Measurements from ENCODE around the gene TMED4. TPM values are rescaled to one million over a fixed set of nuclear protein-coding genes. Genes with fewer than 3 reads are reported as not detected.
"Not testable (repeated sequence)": the region's sequence is repeated elsewhere in the genome, so short reads cannot be mapped to it uniquely, and the experiment has no call there.

Gene TMED4
- total RNA-seq, 1 donor from 2014 or later: 67.9 TPM

GRCh38 chr7:44574287-44574872 is 7.7 kb downstream of the TMED4 start:
- no peak for ATAC-seq
- DNase-seq (ENCODE audit: low spot score): no peak
- intact Hi-C loops (cut with DNase I): no loop called here

- ATAC-seq (peak; percentile 99), DNase-seq (ENCODE audit: low spot score) (peak; percentile 97)
- intact Hi-C loops (cut with DNase I): no loop called here
Measured at GRCh38 chr7:44573464-44574286, 8.4 kb downstream of the TMED4 start, which contains the start of gene DDX56. Gene DDX56, minus strand, starts transcription at chr7:44573908. Its CDS starts 13 bp downstream, at chr7:44573895.

- DNase-seq (ENCODE audit: low spot score): peak; percentile 31
- no peak for ATAC-seq
- intact Hi-C loops (cut with DNase I): no loop called here
Measured at GRCh38 chr7:44572771-44573170, 9.3 kb downstream of the TMED4 start.

GRCh38 chr7:44569959-44570358 is 12.1 kb downstream of the TMED4 start:
- DNase-seq (ENCODE audit: low spot score): peak; percentile 27
- intact Hi-C loops (cut with DNase I): loop anchor here (10.0 kb wide), 1 partner anchor 335 kb away; no protein-coding TSS in a partner anchor

GRCh38 chr7:44568771-44569560 is 13.1 kb downstream of the TMED4 start:
- DNase-seq (ENCODE audit: low spot score) (peak; percentile 43), ATAC-seq (no peak)
- intact Hi-C loops (cut with DNase I): loop anchor here (10.0 kb wide), 1 partner anchor 334 kb away; no protein-coding TSS in a partner anchor

More at GRCh38 chr7:44569959-44570358, 12.1 kb downstream of the TMED4 start:
- ATAC-seq: no peak

- ATAC-seq (no peak), DNase-seq (ENCODE audit: low spot score) (no peak)
- intact Hi-C loops (cut with DNase I): loop anchor here (10.0 kb wide), 1 partner anchor 333 kb away; no protein-coding TSS in a partner anchor
Measured at GRCh38 chr7:44567884-44568283, 14.1 kb downstream of the TMED4 start.

- DNase-seq (ENCODE audit: low spot score) (peak; percentile 39), ATAC-seq (no peak)
- intact Hi-C loops (cut with DNase I): loop anchor here (10.0 kb wide), 1 partner anchor 332 kb away; no protein-coding TSS in a partner anchor
Measured at GRCh38 chr7:44566680-44567079, 15.4 kb downstream of the TMED4 start.

DNA sequence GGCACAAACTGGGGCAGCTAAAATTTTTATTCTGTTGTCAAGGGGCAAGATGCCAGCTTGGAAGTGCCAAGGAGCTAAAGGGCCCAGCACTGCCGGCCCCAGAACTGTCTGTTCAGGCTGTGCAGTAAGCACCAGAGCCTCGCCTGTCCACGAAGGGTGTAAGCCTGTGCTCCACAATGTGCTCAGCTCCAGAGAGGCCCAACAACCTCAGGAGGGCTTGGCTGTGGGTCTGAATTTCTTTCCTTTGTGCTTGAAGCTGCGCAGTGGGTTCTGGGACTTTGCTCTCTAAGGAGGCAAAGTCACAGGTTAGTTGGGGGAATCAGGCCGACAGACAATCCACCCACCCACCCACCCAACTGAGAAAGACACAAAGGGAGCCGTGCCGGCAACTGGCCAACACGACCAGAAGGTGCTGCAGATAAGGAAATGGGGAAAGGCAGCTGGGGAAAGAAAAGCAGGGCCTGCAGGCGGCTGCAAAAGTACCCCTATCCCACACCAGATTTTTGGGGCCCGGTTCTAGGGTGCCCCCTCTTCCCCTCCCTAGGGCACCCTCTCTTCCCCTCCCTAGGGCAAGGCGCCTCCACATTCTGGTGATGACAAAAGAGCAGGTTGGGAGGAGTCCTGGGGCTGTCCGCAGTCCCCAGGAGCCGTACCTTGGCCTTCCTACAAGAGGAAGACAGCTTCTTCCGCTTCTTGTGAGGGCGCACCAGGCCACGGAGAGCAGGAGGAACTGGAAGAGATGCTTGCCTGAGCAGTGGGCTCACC is 16.1 kb downstream of the TMED4 start:
- intact Hi-C loops (cut with DNase I): loop anchor here (10.0 kb wide), 1 partner anchor 331 kb away; no protein-coding TSS in a partner anchor
- ATAC-seq (peak; percentile 43), DNase-seq (ENCODE audit: low spot score) (peak; percentile 51)

GRCh38 chr7:44565097-44565794 is 16.8 kb downstream of the TMED4 start:
- peak; percentile 77 for DNase-seq (ENCODE audit: low spot score)
- intact Hi-C loops (cut with DNase I): loop anchor here (10.0 kb wide), 1 partner anchor 330 kb away; no protein-coding TSS in a partner anchor
- ATAC-seq: peak; percentile 88

GRCh38 chr7:44564606-44565005 is 17.4 kb downstream of the TMED4 start:
- no peak for ATAC-seq
- peak; percentile 53 for DNase-seq (ENCODE audit: low spot score)
- intact Hi-C loops (cut with DNase I): loop anchor here (10.0 kb wide), 1 partner anchor 330 kb away; no protein-coding TSS in a partner anchor

DNA sequence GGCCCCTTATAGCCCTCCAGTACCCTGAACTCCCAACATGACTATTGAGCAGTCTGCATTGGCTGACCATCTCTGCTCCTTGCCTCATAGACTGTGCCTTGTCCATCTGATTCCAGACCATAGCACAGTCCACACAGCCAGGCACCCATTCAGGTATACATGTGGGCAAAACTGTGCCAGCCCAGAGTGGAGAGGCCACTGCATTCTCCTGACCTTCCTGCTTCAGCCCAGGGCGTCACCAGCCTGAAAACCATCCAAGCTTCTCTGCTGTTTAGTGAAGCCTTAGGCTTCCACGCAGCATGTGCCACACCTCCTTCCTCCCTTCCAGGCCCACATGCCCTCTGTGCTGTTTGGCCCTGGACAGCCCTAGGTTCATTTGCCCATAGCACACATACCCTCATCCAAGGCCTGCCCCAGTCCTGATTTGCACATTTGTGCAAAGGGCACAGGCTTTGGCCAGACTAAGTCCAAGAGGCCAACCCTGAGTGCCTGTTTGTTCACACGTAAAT is 18.8 kb downstream of the TMED4 start:
- DNase-seq (ENCODE audit: low spot score) (peak; percentile 38), ATAC-seq (peak; percentile 47)
- intact Hi-C loops (cut with DNase I): loop anchor here (10.0 kb wide), 1 partner anchor 328 kb away; no protein-coding TSS in a partner anchor

DNA sequence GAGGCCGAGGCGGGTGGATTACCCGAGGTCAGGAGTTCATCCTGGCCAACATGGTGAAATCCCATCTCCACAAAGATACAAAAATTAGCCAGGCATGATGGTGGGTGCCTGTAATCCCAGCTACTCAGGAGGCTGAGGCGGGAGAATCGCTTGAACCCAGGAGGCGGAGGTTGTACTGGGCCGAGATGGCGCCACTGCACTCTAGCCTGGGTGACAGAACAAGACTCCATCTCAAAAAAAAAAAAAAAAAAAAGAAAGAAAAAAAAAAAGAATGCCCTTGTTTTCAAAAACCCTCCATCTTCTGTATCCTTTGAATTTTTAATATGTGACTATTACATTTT is 19.4 kb downstream of the TMED4 start:
- DNase-seq (ENCODE audit: low spot score); ATAC-seq: not testable (repeated sequence)
- intact Hi-C loops (cut with DNase I): loop anchor here (10.0 kb wide), 1 partner anchor 328 kb away; no protein-coding TSS in a partner anchor

DNA sequence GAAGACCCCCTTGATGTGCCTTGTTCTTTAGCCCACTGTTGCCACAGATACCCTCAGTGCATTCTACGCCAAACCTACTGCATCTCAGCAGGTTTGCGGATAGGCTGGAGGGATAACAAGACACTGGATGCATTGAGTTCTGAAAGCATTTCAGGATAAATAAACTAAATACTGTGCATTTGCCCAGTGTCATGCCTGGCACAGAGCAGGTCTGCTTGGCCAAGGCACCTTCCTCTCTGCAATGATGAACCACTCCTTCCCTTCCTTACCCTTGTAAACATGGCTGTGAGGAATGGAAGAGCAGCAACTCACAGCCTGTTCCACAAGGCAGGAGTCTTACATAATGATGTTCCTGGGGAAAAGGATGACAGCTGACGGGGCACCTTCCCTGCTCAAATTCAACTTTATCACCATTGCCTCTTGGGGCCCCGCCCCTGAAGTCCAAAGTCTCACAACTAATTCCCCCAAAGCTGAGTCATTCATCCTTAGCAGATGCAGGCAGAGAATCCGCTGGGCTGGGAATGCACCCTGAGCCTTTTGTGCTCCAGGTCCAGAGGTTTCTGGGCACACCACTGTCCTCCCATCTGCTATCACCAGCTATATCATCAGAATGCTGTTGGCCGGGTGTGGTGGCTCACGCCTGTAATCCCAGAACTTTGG is 19.9 kb downstream of the TMED4 start:
- peak; percentile 27 for DNase-seq (ENCODE audit: low spot score)
- ATAC-seq: no peak

GRCh38 chr7:44561481-44561880 is 20.6 kb downstream of the TMED4 start:
- intact Hi-C loops (cut with DNase I): loop anchor here (10.0 kb wide), 1 partner anchor 327 kb away; no protein-coding TSS in a partner anchor
- ATAC-seq: no peak

More for the DNA sequence above, 19.9 kb downstream of the TMED4 start:
- intact Hi-C loops (cut with DNase I): loop anchor here (10.0 kb wide), 1 partner anchor 327 kb away; no protein-coding TSS in a partner anchor

GRCh38 chr7:44559485-44559884 is 22.5 kb downstream of the TMED4 start:
- no peak for DNase-seq (ENCODE audit: low spot score)
- intact Hi-C loops (cut with DNase I): no loop called here
- no peak for ATAC-seq

More at GRCh38 chr7:44561481-44561880, 20.6 kb downstream of the TMED4 start:
- DNase-seq (ENCODE audit: low spot score): peak; percentile 27

DNA sequence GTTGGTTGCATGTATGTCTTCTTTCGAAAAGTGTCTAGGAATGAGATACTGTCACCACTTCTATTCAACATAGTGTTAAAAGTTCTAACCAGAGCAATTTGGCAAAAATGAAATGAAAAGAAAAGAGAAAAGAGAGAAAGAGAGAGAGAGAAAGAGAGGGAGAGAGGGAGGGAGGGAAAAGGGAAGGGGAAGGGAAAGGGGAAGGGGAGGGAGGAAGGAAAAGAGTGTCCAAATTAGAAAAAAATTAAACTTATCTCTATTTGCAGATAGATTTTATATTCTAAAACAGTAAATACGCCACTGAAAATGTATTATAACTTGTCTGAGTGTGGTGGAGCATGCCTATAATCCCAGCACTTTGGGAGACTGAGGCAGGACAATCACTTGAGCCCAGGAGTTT is 24.5 kb downstream of the TMED4 start:
- DNase-seq (ENCODE audit: low spot score): no peak
- intact Hi-C loops (cut with DNase I): no loop called here
- no peak for ATAC-seq

DNA sequence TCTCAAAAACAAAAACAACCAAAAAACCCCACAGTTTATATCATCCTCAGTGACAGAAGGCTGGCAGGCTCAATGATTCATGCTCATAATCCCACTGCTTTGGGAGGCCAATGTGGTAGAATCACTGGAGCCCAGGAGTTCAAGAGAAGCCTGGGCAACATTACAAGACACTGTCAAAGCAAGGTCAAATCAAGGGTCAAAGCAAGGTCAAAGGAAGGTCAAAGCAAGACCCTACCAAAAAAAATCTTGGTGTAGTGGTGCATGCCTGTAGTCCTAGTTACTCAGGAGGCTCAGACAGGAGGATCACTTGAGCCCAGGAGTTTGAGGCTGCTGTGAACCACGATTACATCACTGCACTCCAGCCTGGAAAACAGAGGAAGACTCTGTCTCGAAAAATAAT is 26.7 kb downstream of the TMED4 start:
- intact Hi-C loops (cut with DNase I): no loop called here
- no peak for DNase-seq (ENCODE audit: low spot score)
- ATAC-seq: no peak
